ENCODE results near the gene MYO3B. TPM values are rescaled to one million over a fixed set of nuclear protein-coding genes. Genes with fewer than 3 reads are reported as not detected.

The MYO3B gene
- total and polyA plus RNA-seq, 2 donors (not counting 3 experiments of a cell fraction or from before 2014, with no cell fraction given): 0.03 TPM; not detected in 1

DNA sequence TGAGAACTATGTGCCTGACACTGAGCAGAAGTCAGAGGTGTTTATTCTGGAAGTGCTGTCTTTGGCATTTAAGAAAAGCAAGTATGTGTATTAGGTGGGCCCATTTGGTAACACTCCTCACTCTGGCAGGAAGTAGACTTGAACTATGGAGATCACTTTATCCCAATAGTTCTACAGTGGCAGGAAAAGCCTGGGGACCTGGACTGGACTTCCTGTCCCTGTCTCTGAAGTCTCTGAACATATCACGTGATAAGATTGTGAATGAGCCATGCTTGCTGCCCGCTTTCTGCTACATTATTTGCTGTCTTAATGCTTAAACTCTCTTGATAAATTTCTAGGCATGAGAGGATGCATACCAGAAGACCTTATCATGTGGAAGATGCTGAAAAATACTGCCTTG lies 203.7 kb downstream of the MYO3B start:
- CTCF ChIA-PET: interaction anchor here (1.0 to 1.3 kb wide), 2 partner anchors 20 to 28 kb away, joined by 5 to 7 read pairs; no protein-coding TSS in a partner anchor

More for the DNA sequence above, 203.7 kb downstream of the MYO3B start:
- Histone ChIP-seq H3K4me3 (replicated peaks in 1 of 3; ENCODE audit: insufficient read depth in 1 of 3, low read depth in 1 of 3, low read length in 3 of 3) (no peak overlapping the region), H3K9ac (replicated peaks; ENCODE audit: extremely low read depth, insufficient read depth, low read length) (no peak overlapping the region), H3K4me2 (ENCODE audit: insufficient read depth, low read length) (no peak overlapping the region), H3K36me3 (ENCODE audit: control insufficient read depth in 2 of 2, extremely low read depth in 1 of 2, insufficient read depth in 2 of 2, low read length in 2 of 2) (no peaks in the 10 kb centered on the region), H3K27ac (ENCODE audit: insufficient read depth, low read depth, low read length) (no peak overlapping the region), H3K9me1 (replicated peaks; ENCODE audit: control insufficient read depth, extremely low read depth, insufficient read depth, low read length) (no peaks in the 10 kb centered on the region), H3K4me1 (ENCODE audit: control insufficient read depth, extremely low read depth, insufficient read depth, low read length) (no peaks in the 10 kb centered on the region), H3K9me3 (replicated peaks; ENCODE audit: control insufficient read depth, insufficient read depth, low read length) (no peaks in the 10 kb centered on the region), H4K20me1 (replicated peaks; ENCODE audit: control insufficient read depth, extremely low read depth, insufficient read depth, low read length) (no peaks in the 10 kb centered on the region), H3K27me3 (ENCODE audit: control insufficient read depth in 2 of 2, insufficient read depth in 2 of 2, low read length in 2 of 2) (peaks cover 7 to 23% of the 10 kb centered on the region in 2 experiments), H3K79me2 (ENCODE audit: control insufficient read depth, insufficient read depth, low read length) (no peaks in the 10 kb centered on the region), H2AFZ (ENCODE audit: low read depth, low read length) (no peak overlapping the region)
- dilution Hi-C loops (cut with MboI; ENCODE audit: extremely low pct_ligation_motif_present, low sequenced_read_pairs) (no loop called here), intact Hi-C loops (cut with micrococcal nuclease) (no loop called here)
- no peak for DNase-seq (ENCODE audit: low read depth, low spot score)
- BruUV-seq (replicated peaks): no TSS peak
- POLR2A ChIA-PET: no interaction called here
- no peak for FAIRE-seq
- TF ChIP-seq EZH2 (IDR thresholded peaks at IDR 0.05; ENCODE audit: borderline replicate concordance, low read depth, low read length, severe bottlenecking) (no peak), FOS (IDR thresholded peaks at IDR 0.05; ENCODE audit: borderline replicate concordance, insufficient read depth, low read length) (no peak), POLR2A (IDR thresholded peaks at IDR 0.05; ENCODE audit: low read depth, low read length) (no peak), POLR2AphosphoS5 (IDR thresholded peaks at IDR 0.05; ENCODE audit: insufficient read depth, low read depth, low read length) (no peak), MYC (IDR thresholded peaks at IDR 0.05; ENCODE audit: low read depth, low read length) (no peak), JUN (IDR thresholded peaks at IDR 0.05; ENCODE audit: borderline replicate concordance, insufficient read depth, insufficient read length, low read depth) (no peak), CTCF (IDR thresholded peaks at IDR 0.05; ENCODE audit: extremely low read depth in 1 of 2, insufficient read depth in 1 of 2, low read depth in 1 of 2, low read length in 2 of 2) (no peak), GATA2 (IDR thresholded peaks at IDR 0.05; ENCODE audit: insufficient read depth, insufficient read length, low read depth, low read length) (no peak)
- TF ChIP-seq, protein P1, sequence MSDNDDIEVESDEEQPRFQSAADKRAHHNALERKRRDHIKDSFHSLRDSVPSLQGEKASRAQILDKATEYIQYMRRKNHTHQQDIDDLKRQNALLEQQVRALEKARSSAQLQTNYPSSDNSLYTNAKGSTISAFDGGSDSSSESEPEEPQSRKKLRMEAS (IDR thresholded peaks at IDR 0.05; ENCODE audit: insufficient read depth, insufficient read length): no peak
